ENCODE measurements around the gene RTRAF.

Gene RTRAF

GRCh38 chr14:52051251-52051650 is 61.9 kb downstream of the RTRAF start:
- no peak for DNase-seq (ENCODE audit: low spot score)

- no peak for DNase-seq (ENCODE audit: low spot score)
Measured at GRCh38 chr14:52051871-52052270, 62.5 kb downstream of the RTRAF start.

DNA sequence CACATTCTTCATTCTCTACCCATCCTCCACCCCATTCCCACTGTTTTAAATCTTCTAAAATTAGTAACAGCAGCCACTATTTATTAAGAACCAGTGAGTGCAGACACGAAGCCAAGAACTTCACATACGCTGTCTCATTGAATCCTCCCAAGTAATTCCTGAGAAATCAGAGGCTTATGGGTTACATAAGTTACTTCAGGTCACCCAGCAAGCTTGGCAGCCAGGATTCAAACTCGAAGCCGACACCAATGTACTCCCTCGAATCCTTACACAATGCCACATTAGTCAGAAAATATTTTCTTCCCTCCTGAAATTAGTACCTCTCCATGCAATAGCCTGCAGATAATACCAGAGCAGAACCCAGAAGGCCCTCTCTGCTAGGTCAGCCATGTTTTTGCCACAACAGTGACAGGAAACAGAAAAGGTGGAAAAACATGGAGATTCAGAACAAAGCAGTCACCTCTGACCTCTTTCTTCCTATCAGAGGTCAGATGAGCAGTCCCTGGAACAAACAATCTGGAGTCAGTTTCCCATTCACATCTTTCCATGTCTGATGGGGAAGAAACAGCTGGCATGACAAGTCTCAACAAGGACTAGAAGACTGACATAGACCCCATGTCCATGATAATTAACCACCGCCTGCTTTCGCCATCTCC is 63.1 kb downstream of the RTRAF start:
- no peak for DNase-seq (ENCODE audit: low spot score)

DNA sequence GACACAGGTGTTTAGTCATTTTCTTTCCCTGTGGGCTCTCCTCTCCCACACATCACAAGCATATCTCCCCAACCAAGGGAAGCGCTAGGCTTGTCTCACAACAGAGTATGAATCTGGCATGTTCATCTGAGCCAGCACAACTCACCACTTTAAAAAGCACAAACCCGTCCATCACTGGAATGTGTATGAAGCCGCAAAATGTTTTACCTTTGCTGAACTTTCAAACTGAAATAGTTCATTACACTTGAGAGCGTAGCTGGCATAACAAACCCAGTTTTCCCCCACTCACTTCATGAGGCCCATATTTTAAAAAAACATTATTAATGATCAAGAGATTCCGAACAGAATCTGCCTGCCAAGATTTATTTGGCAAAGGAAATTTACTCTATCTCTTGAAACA is 63.7 kb downstream of the RTRAF start:
- DNase-seq (ENCODE audit: low spot score), result no peak

DNA sequence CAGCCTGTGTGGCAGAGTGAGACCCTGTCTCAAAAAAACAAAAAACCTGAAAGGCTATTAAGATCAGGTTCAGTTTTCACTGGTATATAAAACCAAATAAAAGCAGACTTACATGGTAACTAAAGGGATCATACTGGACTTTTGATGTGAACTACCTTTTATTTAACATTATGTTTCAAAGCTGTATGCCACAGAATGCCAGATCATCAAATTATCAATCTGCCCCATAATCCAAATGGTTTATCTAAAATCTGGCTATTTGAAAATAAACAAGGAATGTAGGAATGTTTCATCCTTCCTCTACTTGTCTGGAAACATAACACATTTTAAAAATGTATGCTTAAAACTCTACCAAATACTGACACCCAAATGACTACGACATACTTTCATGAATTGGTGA is 65.3 kb downstream of the RTRAF start:
- DNase-seq (ENCODE audit: low spot score), result no peak

DNA sequence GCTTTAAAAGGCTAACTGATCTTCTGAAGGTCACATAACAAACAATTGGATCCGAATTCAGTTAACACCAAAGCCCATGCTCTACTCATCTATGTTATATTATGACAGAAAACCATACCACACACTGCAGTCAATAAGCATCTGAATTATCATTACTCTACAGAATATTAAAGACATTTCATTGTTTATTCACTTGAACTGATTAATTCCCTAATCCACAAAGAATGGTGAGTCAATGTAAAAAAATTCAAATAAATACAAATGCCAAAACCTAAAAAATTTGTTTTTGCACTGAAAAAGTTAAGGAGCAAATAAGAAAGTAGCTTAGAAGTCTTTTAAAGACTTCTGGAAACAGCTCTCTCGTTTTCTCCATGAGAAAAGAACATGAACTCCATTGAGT is 65.8 kb downstream of the RTRAF start:
- no peak for DNase-seq (ENCODE audit: low spot score)

DNA sequence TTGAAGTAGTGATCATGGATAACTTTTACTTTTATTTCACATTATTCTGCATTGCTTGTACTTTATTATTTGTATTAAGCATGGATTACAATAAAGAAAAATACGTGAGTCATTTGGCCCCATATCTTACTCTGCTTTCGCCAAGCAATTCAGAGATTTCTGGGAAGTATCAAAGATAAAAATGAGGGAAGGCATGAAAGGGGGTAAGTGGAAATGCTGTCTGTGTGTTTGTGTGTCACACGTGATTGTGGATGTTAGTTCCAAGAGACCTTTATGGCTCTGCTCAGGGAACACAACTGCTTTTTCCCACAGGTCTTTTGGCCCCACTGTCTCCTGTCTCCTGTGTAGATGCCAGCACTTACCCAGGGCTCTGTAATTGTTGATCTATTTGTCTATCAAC is 69.0 kb downstream of the RTRAF start:
- DNase-seq (ENCODE audit: low spot score), result no peak

GRCh38 chr14:52059649-52060048 is 70.3 kb downstream of the RTRAF start:
- DNase-seq (ENCODE audit: low spot score), result no peak

DNA sequence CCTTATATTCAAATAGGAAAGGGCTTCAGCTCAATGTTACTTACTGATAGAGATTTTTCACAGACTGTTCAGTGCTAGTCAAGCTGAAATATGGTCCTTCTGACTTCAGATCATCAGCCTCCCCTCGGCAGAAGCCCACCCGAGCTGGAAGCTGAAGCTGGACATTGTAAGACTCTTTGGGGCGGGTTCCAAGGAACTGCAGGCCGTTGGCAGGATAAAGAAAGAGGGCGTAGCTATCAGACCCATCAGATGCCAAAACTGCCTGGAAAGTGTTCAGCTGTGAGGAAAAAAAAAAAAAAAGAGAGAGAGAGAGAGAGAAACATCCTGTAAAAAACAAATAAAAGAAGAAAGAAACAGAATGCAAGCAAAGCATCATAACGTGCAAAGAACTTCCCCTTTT is 70.7 kb downstream of the RTRAF start:
- no peak for DNase-seq (ENCODE audit: low spot score)

Measured in germinal center (tissue), 1 donor.